PC-9 (cell line): ENCODE measurements around the gene FXYD3.

Experiments used
- CTCF ChIP-seq: fragments of 200-600 bp; sonication (generic); conservative IDR thresholded peaks from 2 replicates; pipeline ENCODE4 v1.6.1; 2017; ENCODE audit warnings: mixed run types, antibody characterized with exemption, mild to moderate bottlenecking, moderate library complexity
- EZH2 ChIP-seq: fragments of 200-600 bp; sonication (generic); IDR thresholded peaks from 2 replicates; pipeline ENCODE4 v1.8.0; 2017; ENCODE audit warnings: antibody characterized with exemption, low read depth

- no peak for TF ChIP-seq CTCF
- TF ChIP-seq EZH2: no peak
These were observed 25.5 kb upstream of the FXYD3 start for GRCh38 chr19:35090160-35090505.
